T-helper 2 cell treated with Interferon-gamma antibody and Interleukin-4, amounts not matched to agents 5 μg/mL and 100 μg/mL, for 36 hours (primary cell): Measurements from ENCODE around the gene RIMKLA.

Experiments used
- DNase-seq: peaks from one replicate; pipeline ENCODE4 v3.0.0; 2021; ENCODE audit warnings: low spot score
- H3K27ac Mint-ChIP-seq: one replicate; pipeline ENCODE4 v1.8.0; 2021; ENCODE audit warnings: mild to moderate bottlenecking, mixed read lengths
- H3K27me3 Mint-ChIP-seq: one replicate; pipeline ENCODE4 v1.8.0; 2021; ENCODE audit warnings: low read depth, mixed read lengths
- H3K36me3 Mint-ChIP-seq: one replicate; pipeline ENCODE4 v1.8.0; 2021; ENCODE audit warnings: low read depth, mixed read lengths
- H3K4me1 Mint-ChIP-seq: one replicate; pipeline ENCODE4 v1.8.0; 2021; ENCODE audit warnings: low read depth, mixed read lengths
- H3K4me3 Mint-ChIP-seq: one replicate; pipeline ENCODE4 v1.8.0; 2022; ENCODE audit warnings: mild to moderate bottlenecking, moderate library complexity, mixed read lengths
- H3K9me3 Mint-ChIP-seq: one replicate; pipeline ENCODE4 v1.8.0; 2021; ENCODE audit warnings: mixed read lengths

RIMKLA gene

GRCh38 chr1:42359466-42359865 lies 21.1 kb upstream of the RIMKLA start:
- peaks cover 7% of the 10 kb centered on the region for H3K27me3 Mint-ChIP-seq
- H3K27ac Mint-ChIP-seq = no peak overlapping the region
- H3K9me3 Mint-ChIP-seq = no peaks in the 10 kb centered on the region
- DNase-seq = no peak
- H3K4me1 Mint-ChIP-seq = no peaks in the 10 kb centered on the region
- H3K4me3 Mint-ChIP-seq = no peak overlapping the region
- no peaks in the 10 kb centered on the region for H3K36me3 Mint-ChIP-seq

GRCh38 chr1:42364089-42364488 lies 16.5 kb upstream of the RIMKLA start:
- no peak for DNase-seq
- Mint-ChIP-seq H3K9me3 (no peaks in the 10 kb centered on the region), H3K27ac (no peak overlapping the region), H3K27me3 (peaks cover 7% of the 10 kb centered on the region), H3K36me3 (no peaks in the 10 kb centered on the region), H3K4me1 (no peaks in the 10 kb centered on the region), H3K4me3 (no peak overlapping the region)

DNA sequence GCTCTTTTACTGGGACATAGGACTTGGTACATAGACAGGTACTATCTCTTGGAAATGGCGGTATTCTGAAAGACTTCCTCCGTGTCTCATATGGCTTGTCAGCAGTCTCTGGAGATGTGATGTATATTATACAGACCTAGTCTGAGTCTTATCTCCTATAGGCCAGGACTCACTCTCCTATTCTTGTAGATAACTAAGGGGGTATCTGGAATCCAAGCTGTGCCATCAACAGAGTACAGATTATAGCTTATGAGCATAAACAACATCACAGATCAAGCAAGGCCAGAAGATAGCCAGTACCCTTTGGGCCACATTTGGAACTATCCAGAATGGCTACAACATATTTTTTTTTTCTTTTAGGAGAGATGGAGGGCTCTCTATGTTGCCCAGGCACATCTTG lies 16.1 kb upstream of the RIMKLA start:
- Mint-ChIP-seq H3K9me3 (no peaks in the 10 kb centered on the region), H3K27ac (no peak overlapping the region), H3K27me3 (peaks cover 9% of the 10 kb centered on the region), H3K36me3 (no peaks in the 10 kb centered on the region), H3K4me3 (no peak overlapping the region), H3K4me1 (no peaks in the 10 kb centered on the region)
- no peak for DNase-seq

DNA sequence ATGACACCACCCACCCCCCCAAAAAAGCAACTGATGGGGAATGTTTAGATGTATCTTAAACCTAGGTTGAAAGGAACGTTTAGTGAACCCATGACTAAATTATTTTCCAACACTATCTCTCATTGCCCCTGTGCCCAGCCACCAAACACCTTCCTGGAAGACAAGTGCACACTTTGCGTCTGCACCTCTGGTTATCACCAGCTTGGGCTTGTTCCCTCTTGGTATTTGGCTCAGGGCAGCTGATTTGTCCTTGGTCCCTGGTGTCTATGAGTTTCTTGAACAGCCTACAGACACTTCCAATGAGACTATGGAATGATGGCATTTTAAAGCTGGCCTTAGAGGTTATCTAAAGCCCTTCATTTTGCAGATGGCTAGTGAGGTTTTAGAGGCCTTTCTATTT lies 15.5 kb upstream of the RIMKLA start:
- H3K4me1 Mint-ChIP-seq = no peaks in the 10 kb centered on the region
- H3K27ac Mint-ChIP-seq = no peak overlapping the region
- H3K4me3 Mint-ChIP-seq = no peak overlapping the region
- H3K36me3 Mint-ChIP-seq = no peaks in the 10 kb centered on the region
- H3K27me3 Mint-ChIP-seq = peaks cover 13% of the 10 kb centered on the region
- DNase-seq = no peak
- no peaks in the 10 kb centered on the region for H3K9me3 Mint-ChIP-seq

DNA sequence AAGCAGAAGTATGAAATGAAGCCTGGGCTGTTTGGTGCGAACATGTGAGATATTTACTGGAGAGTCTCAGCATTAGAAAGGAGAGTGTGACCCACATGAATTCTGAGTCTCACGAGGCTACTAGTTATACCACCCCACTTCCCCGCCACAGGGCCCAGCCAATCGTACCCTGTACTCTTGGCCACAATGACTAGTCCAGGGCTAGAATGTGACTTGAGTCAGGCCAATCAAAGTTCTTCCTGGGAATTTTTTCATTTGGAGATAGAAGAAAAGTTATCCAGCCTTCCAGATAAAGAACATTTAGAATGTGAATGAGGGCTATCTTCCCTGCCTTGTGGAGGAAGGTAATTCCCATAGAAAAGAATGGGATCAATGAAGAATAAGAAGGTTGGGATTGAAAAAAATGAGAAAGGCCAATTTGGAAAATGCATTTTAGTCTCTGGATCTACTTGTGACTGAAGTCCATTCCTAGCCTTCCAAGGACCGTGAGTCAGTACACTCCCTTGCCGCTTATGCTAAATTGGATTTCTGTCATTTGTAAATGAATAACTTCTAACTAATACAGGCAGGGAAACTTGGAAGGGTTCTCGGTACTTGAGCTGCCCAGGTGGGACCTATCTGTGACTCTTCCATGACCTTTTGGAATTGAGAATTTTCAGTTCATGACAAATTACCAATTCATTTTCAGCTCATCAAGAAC lies 12.3 kb upstream of the RIMKLA start:
- H3K9me3 Mint-ChIP-seq = no peaks in the 10 kb centered on the region
- no peaks in the 10 kb centered on the region for H3K36me3 Mint-ChIP-seq
- H3K4me1 Mint-ChIP-seq = no peaks in the 10 kb centered on the region
- no peak overlapping the region for H3K4me3 Mint-ChIP-seq
- no peak overlapping the region for H3K27ac Mint-ChIP-seq
- DNase-seq = no peak
- H3K27me3 Mint-ChIP-seq = peaks cover 23% of the 10 kb centered on the region

- no peak overlapping the region for H3K4me3 Mint-ChIP-seq
- H3K9me3 Mint-ChIP-seq = no peaks in the 10 kb centered on the region
- no peak for DNase-seq
- no peak overlapping the region for H3K27ac Mint-ChIP-seq
- peaks cover 23% of the 10 kb centered on the region for H3K27me3 Mint-ChIP-seq
- no peaks in the 10 kb centered on the region for H3K4me1 Mint-ChIP-seq
- H3K36me3 Mint-ChIP-seq = no peaks in the 10 kb centered on the region
Observed at GRCh38 chr1:42369471-42369870, 11.1 kb upstream of the RIMKLA start.

- no peak overlapping the region for H3K27ac Mint-ChIP-seq
- peaks cover 23% of the 10 kb centered on the region for H3K27me3 Mint-ChIP-seq
- no peaks in the 10 kb centered on the region for H3K36me3 Mint-ChIP-seq
- no peak for DNase-seq
- no peak overlapping the region for H3K4me3 Mint-ChIP-seq
- H3K4me1 Mint-ChIP-seq = no peaks in the 10 kb centered on the region
- H3K9me3 Mint-ChIP-seq = no peaks in the 10 kb centered on the region
Observed at GRCh38 chr1:42370876-42371549, 9.6 kb upstream of the RIMKLA start.

- Mint-ChIP-seq H3K4me3 (no peak overlapping the region), H3K36me3 (no peaks in the 10 kb centered on the region), H3K9me3 (no peaks in the 10 kb centered on the region), H3K27me3 (peaks cover 29% of the 10 kb centered on the region), H3K27ac (no peak overlapping the region), H3K4me1 (no peaks in the 10 kb centered on the region)
- no peak for DNase-seq
Observed at GRCh38 chr1:42372796-42373195, 7.8 kb upstream of the RIMKLA start.

DNA sequence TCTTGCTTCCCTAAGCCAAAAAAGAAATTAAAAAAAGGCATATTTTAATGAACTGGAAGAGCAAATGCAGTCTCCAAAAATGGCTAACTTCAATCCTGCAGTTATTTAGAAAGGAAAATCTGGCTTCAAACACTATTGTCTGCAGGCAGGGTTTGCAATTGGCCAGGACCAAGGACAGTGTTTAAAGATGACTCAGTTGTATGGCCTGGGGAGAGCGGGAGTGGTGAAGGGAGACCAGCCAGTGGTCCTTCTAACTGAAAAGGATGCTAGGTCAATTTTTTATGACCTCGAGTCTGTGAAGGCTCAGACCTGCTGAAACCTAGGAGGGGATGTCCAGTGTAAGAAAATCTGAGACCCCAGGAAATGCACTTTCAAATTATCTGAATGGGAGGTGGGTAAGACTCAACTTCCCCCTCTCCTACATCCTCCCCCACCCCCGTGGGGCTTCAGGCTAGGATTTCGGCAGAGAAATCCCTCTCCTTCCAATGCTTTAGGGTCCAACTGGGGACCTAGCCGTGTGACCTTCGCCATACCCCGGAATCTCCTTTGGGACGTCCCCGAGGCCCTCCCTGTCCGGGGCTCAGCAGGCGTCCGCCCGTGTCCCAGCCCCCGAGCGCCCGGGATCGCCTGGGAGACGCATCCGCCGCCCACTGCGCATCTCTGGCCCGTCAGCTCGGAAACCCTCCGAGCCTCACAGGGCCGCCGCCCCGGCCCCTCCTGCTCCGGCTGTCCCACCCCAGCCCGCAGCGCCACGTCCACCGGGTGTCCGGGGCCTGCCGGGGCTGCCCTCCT lies 602 bp upstream of the RIMKLA start:
- Mint-ChIP-seq H3K4me3 (peak overlapping the region; percentile 80), H3K27ac (no peak overlapping the region)

GRCh38 chr1:42381280-42381673 lies 685 bp downstream of the RIMKLA start:
- Mint-ChIP-seq H3K27me3 (peaks cover 37% of the 10 kb centered on the region), H3K4me3 (peak overlapping the region; percentile 54), H3K36me3 (no peaks in the 10 kb centered on the region), H3K4me1 (peaks cover 4% of the 10 kb centered on the region), H3K9me3 (no peaks in the 10 kb centered on the region), H3K27ac (no peak overlapping the region)
- DNase-seq = no peak

More for the DNA sequence above, 602 bp upstream of the RIMKLA start:
- DNase-seq = no peak
- Mint-ChIP-seq H3K9me3 (no peaks in the 10 kb centered on the region), H3K36me3 (no peaks in the 10 kb centered on the region), H3K4me1 (peaks cover 4% of the 10 kb centered on the region), H3K27me3 (peaks cover 37% of the 10 kb centered on the region)

- Mint-ChIP-seq H3K4me1 (no peaks in the 10 kb centered on the region), H3K4me3 (no peak overlapping the region), H3K27ac (no peak overlapping the region), H3K27me3 (peaks cover 15% of the 10 kb centered on the region), H3K36me3 (no peaks in the 10 kb centered on the region), H3K9me3 (no peaks in the 10 kb centered on the region)
- no peak for DNase-seq
Observed at GRCh38 chr1:42385283-42385682, 4.7 kb downstream of the RIMKLA start.

DNA sequence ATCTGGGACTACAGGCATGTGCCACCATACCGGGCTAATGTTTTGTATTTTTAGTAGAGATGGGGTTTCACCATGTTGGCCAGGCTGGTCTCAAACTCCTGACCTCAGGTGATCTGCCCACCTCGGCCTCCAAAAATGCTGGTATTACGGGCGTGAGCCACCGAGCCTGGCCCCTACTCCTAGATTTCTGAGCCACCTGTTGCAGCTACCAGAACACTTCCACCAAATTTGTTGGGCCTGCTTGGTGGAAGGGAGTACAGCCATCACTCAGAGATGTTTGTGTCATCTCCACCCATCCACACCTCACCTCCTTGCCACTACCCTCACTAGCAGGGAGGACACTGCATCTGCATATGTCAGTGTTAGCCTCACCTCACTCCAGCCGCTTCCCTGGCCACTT lies 5.5 kb downstream of the RIMKLA start:
- no peak for DNase-seq
- H3K27me3 Mint-ChIP-seq = peaks cover 15% of the 10 kb centered on the region
- H3K27ac Mint-ChIP-seq = no peak overlapping the region
- no peaks in the 10 kb centered on the region for H3K4me1 Mint-ChIP-seq
- no peak overlapping the region for H3K4me3 Mint-ChIP-seq
- H3K9me3 Mint-ChIP-seq = no peaks in the 10 kb centered on the region
- H3K36me3 Mint-ChIP-seq = no peaks in the 10 kb centered on the region

DNA sequence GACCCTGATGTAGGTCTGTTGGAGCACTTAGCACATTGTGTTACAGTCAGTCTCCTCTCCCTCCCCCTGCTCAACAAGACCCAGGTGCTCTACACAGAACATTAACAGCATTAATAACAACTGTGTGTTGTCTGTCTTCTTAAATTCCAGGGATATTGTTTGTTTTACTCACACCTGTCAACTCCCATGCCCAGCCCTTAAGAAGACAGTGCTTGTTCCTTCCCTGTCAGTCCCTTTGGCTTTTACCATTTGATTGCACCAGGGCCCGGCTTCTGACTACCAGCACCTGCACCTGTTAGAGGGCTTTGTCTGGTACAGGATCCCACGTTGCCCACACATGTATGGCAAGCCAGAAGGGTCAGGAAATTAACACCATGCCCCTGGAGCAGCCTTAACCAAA lies 11.7 kb downstream of the RIMKLA start:
- Mint-ChIP-seq H3K9me3 (no peaks in the 10 kb centered on the region), H3K4me3 (no peak overlapping the region), H3K27ac (no peak overlapping the region), H3K36me3 (no peaks in the 10 kb centered on the region), H3K4me1 (peaks cover 4% of the 10 kb centered on the region), H3K27me3 (no peaks in the 10 kb centered on the region)
- no peak for DNase-seq
